ENCODE measurements around the gene MTMR12.

- TF ChIP-seq CTCF (IDR thresholded peaks at IDR 0.05; ENCODE audit: borderline replicate concordance, extremely low read depth, low read length, poor library complexity, severe bottlenecking) (no peak), EZH2 (IDR thresholded peaks at IDR 0.05; ENCODE audit: borderline replicate concordance, low read depth, low read length, severe bottlenecking) (no peak)
Measured at GRCh38 chr5:32331217-32331934, 18.6 kb upstream of the MTMR12 start.
